ENCODE measurements around the gene TENM3. TPM values are rescaled to one million over a fixed set of nuclear protein-coding genes. Genes with fewer than 3 reads are reported as not detected.

The TENM3 gene
- total RNA-seq, 2 experiments from 2014 or later, result not detected

DNA sequence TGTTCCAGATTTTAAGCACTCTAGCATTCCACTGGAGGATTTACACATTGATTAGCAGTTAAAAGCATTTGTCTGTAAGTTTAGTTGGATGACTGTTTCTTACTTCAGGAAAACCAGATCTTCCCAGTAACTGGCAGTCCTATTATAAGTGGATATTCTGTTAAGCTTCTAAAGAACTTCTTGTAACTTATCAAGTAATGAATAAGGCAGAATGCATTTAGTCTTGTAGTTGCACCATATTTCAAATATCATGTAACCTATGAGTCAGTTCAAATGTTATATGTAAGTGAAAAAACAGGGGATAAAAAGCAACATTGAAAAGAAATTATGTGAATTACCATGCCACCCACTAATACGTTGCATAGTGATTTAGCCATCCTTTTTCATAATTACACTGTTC is 30.2 kb upstream of the TENM3 start:
- H3K4me3 Mint-ChIP-seq, result no peak overlapping the region
- POLR2A ChIA-PET, result no interaction called here
- CTCF ChIA-PET, result no interaction called here
- H3K9me3 Mint-ChIP-seq (ENCODE audit: insufficient read depth), result no peaks in the 10 kb centered on the region
- no peaks in the 10 kb centered on the region for H3K27me3 Mint-ChIP-seq (ENCODE audit: low read depth)
- ATAC-seq, result no peak
- DNase-seq, result no peak
- no peak overlapping the region for H3K27ac Mint-ChIP-seq
- H3K36me3 Mint-ChIP-seq (ENCODE audit: low read depth), result no peaks in the 10 kb centered on the region
- no peaks in the 10 kb centered on the region for H3K4me1 Mint-ChIP-seq (ENCODE audit: low read depth)

GRCh38 chr4:182215148-182215547 is 28.1 kb upstream of the TENM3 start:
- CTCF ChIA-PET, result no interaction called here
- POLR2A ChIA-PET, result no interaction called here

GRCh38 chr4:182216005-182216404 is 27.2 kb upstream of the TENM3 start:
- ATAC-seq (no peak), DNase-seq (no peak)
- Mint-ChIP-seq H3K4me3 (no peak overlapping the region), H3K27ac (no peak overlapping the region), H3K27me3 (ENCODE audit: low read depth) (no peaks in the 10 kb centered on the region), H3K9me3 (ENCODE audit: insufficient read depth) (no peaks in the 10 kb centered on the region), H3K4me1 (ENCODE audit: low read depth) (no peaks in the 10 kb centered on the region), H3K36me3 (ENCODE audit: low read depth) (no peaks in the 10 kb centered on the region)
- CTCF ChIA-PET, result no interaction called here
- POLR2A ChIA-PET, result no interaction called here

More at GRCh38 chr4:182215148-182215547, 28.1 kb upstream of the TENM3 start:
- H3K27me3 Mint-ChIP-seq (ENCODE audit: low read depth), result no peaks in the 10 kb centered on the region
- H3K36me3 Mint-ChIP-seq (ENCODE audit: low read depth), result no peaks in the 10 kb centered on the region
- no peaks in the 10 kb centered on the region for H3K9me3 Mint-ChIP-seq (ENCODE audit: insufficient read depth)
- H3K4me1 Mint-ChIP-seq (ENCODE audit: low read depth), result no peaks in the 10 kb centered on the region
- no peak for DNase-seq
- no peak overlapping the region for H3K27ac Mint-ChIP-seq
- no peak for ATAC-seq
- no peak overlapping the region for H3K4me3 Mint-ChIP-seq

DNA sequence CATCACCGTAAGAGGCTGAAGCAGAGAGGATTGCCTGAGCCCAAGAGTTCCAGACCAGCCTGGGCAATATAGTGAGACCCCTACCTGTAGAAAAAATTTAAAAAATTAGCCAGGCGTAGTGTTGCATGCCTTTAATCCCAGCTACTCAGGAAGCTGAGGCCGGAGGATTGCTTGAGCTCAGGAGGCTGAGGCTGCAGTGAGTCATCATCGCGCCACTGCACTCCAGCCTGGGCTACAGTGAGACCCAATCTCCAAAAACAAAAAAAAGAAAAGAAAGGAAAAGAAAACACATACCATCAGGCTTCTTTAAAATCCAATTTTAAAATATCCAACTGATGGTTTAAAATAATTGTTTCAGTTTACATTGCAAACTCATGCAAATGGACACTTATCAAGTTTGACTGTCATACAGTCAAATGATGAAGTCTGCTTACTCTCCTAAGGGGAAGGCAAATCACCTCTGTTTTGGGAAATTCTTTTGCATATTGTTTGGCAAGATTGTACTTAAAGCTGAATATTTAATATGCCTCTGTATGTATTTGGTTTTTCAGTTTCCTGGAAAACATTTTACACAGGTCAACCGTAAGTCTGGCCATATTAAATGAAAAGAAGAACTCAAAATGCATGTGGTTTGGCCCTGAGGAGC is 23.7 kb upstream of the TENM3 start:
- H3K27me3 Mint-ChIP-seq (ENCODE audit: low read depth), result no peaks in the 10 kb centered on the region
- H3K36me3 Mint-ChIP-seq (ENCODE audit: low read depth), result no peaks in the 10 kb centered on the region
- CTCF ChIA-PET, result no interaction called here
- no peaks in the 10 kb centered on the region for H3K4me1 Mint-ChIP-seq (ENCODE audit: low read depth)
- no peak overlapping the region for H3K4me3 Mint-ChIP-seq
- POLR2A ChIA-PET, result no interaction called here
- no peak overlapping the region for H3K27ac Mint-ChIP-seq
- ATAC-seq (no peak), DNase-seq (no peak)
- no peaks in the 10 kb centered on the region for H3K9me3 Mint-ChIP-seq (ENCODE audit: insufficient read depth)

DNA sequence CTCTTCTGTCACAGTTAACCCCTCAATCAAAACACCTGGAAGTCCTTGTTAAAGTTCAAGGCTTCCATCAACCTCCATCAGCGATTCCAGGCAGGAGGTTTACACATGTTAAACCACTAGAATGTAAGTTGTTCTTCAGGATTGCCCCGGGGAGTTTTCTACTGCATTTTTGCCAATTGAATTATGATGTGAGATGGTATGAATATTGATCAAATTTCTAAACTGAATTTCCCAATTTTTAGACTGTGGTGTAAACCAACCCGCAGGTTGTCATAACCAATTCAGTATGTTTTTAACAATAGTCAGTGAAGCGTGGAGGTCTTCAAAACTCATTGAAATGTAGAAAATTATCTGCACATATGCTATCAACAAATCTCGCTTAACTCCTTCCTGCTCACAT is 21.2 kb upstream of the TENM3 start:
- ChIA-PET POLR2A (no interaction called here), CTCF (no interaction called here)
- ATAC-seq, result no peak
- Mint-ChIP-seq H3K4me3 (no peak overlapping the region), H3K36me3 (ENCODE audit: low read depth) (no peaks in the 10 kb centered on the region), H3K27me3 (ENCODE audit: low read depth) (no peaks in the 10 kb centered on the region), H3K4me1 (ENCODE audit: low read depth) (no peaks in the 10 kb centered on the region), H3K27ac (no peak overlapping the region), H3K9me3 (ENCODE audit: insufficient read depth) (no peaks in the 10 kb centered on the region)
- no peak for DNase-seq

DNA sequence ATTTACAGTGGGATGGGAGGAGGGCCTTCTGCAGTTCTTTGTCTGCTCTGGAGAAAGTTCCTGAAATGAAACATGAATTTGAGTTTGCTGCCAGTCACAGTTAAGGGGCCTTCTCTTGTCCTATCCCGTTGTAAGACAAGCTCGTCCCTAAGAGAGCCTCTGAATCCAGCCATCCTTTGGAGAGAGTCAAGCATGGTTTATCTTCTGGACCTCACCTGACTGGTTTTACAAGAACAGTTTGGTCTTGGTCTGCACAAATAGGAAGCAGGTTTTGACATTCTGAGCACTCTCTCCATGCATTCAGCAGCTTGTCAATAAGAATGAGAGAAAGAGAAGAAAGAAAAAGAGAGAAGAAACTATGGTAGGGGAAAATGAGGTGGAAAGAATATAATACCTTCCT is 20.4 kb upstream of the TENM3 start:
- H3K4me3 Mint-ChIP-seq, result no peak overlapping the region
- DNase-seq, result no peak
- CTCF ChIA-PET, result no interaction called here

GRCh38 chr4:182223708-182224107 is 19.5 kb upstream of the TENM3 start:
- Mint-ChIP-seq H3K27me3 (ENCODE audit: low read depth) (no peaks in the 10 kb centered on the region), H3K4me1 (ENCODE audit: low read depth) (no peaks in the 10 kb centered on the region), H3K4me3 (no peak overlapping the region), H3K36me3 (ENCODE audit: low read depth) (no peaks in the 10 kb centered on the region), H3K27ac (no peak overlapping the region), H3K9me3 (ENCODE audit: insufficient read depth) (no peaks in the 10 kb centered on the region)
- ChIA-PET POLR2A (no interaction called here), CTCF (no interaction called here)
- DNase-seq (no peak), ATAC-seq (no peak)

More for the DNA sequence above, 20.4 kb upstream of the TENM3 start:
- no peaks in the 10 kb centered on the region for H3K36me3 Mint-ChIP-seq (ENCODE audit: low read depth)
- no peak overlapping the region for H3K27ac Mint-ChIP-seq
- no peaks in the 10 kb centered on the region for H3K4me1 Mint-ChIP-seq (ENCODE audit: low read depth)
- no peak for ATAC-seq
- H3K9me3 Mint-ChIP-seq (ENCODE audit: insufficient read depth), result no peaks in the 10 kb centered on the region
- POLR2A ChIA-PET, result no interaction called here
- H3K27me3 Mint-ChIP-seq (ENCODE audit: low read depth), result no peaks in the 10 kb centered on the region

DNA sequence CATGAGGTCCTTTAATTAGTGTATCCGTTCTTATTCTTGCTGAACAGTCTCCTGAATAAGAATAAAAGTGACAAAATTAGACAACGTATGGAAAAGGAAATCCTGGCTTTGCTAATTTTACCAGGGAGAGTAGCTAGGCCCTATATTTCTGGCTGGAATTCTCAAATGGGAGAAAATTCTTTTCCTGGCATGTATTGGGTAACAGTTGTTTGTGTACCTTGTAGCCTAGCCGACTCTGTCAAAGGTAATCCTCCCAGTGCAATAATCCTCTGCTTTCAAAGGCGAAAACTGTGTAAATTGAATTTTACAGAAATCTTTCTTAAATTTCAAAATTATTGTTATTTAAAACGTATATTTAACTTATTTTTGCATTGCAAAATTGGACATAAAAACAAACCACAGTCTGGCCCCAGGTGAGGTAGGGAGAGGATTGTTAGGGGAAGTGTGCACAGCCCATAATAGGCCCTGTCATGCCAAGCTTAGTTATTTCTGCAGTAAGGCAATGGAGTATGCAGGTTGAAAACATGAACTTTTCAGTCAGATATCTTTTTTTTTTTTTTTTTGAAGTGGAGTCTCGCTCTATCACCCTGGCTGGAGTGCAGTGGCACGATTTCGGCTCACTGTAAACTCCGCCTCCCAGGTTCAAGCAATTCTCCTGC is 18.9 kb upstream of the TENM3 start:
- H3K27me3 Mint-ChIP-seq (ENCODE audit: low read depth), result no peaks in the 10 kb centered on the region
- ATAC-seq, result no peak
- H3K4me3 Mint-ChIP-seq, result no peak overlapping the region
- H3K27ac Mint-ChIP-seq, result no peak overlapping the region
- H3K36me3 Mint-ChIP-seq (ENCODE audit: low read depth), result no peaks in the 10 kb centered on the region
- no peak for DNase-seq
- no peaks in the 10 kb centered on the region for H3K4me1 Mint-ChIP-seq (ENCODE audit: low read depth)
- ChIA-PET CTCF (no interaction called here), POLR2A (no interaction called here)
- H3K9me3 Mint-ChIP-seq (ENCODE audit: insufficient read depth), result no peaks in the 10 kb centered on the region

DNA sequence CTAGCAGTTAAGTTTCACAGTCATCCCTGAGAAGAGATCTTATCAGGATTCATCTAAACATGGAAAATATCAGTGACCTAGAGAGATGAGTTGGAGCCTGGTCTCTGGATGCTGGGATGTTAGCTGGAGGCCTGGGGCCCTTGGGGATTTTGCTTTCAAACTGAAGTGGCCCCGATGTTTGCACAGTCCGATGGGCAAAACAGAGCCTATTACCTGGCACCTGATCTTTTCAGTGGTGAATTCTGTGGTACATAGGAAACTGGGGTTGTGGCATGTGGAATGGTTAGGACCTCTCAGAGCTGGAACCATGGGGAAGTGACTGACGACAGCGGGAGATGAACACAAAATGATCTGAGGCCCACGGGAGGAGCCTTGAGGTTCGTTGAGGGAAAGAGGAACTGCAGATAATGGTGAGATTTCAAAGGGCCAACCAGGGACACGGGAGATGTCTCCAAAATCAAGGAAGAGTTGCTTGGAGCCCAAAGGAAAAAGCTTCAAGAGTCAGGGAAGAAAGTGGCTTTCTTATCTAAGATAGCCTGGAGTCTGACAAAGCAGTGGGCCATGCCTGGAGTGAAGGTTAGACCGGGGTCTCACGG is 17.8 kb upstream of the TENM3 start:
- no peak for ATAC-seq
- Mint-ChIP-seq H3K9me3 (ENCODE audit: insufficient read depth) (no peaks in the 10 kb centered on the region), H3K4me3 (no peak overlapping the region), H3K36me3 (ENCODE audit: low read depth) (no peaks in the 10 kb centered on the region), H3K27me3 (ENCODE audit: low read depth) (no peaks in the 10 kb centered on the region), H3K27ac (no peak overlapping the region), H3K4me1 (ENCODE audit: low read depth) (no peaks in the 10 kb centered on the region)
- POLR2A ChIA-PET, result no interaction called here
- CTCF ChIA-PET, result no interaction called here
- DNase-seq, result no peak

DNA sequence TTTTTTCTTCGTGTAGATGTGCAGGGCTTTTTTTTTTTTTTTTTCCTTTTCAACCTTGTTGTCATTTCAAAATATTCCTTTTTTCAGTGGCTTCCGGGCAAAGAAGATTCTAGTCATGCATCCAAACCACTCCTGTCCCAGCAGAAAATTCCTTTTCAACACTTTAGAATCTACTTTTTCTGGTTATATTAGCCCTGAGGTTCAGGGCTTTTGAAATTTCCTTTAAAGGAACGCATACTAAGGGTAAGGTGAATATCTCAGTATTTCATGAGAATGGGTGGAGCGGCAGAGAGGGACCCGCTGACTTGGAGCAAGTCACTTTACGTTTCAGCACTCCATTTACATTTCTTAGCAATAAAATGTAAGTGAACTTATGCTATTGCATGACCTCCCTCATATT is 15.6 kb upstream of the TENM3 start:
- DNase-seq, result no peak
- H3K36me3 Mint-ChIP-seq (ENCODE audit: low read depth), result no peaks in the 10 kb centered on the region
- H3K27ac Mint-ChIP-seq, result no peak overlapping the region
- ChIA-PET CTCF (no interaction called here), POLR2A (no interaction called here)
- no peaks in the 10 kb centered on the region for H3K27me3 Mint-ChIP-seq (ENCODE audit: low read depth)
- no peaks in the 10 kb centered on the region for H3K4me1 Mint-ChIP-seq (ENCODE audit: low read depth)
- H3K4me3 Mint-ChIP-seq, result no peak overlapping the region
- H3K9me3 Mint-ChIP-seq (ENCODE audit: insufficient read depth), result no peaks in the 10 kb centered on the region
- no peak for ATAC-seq

- Mint-ChIP-seq H3K9me3 (ENCODE audit: insufficient read depth) (no peaks in the 10 kb centered on the region), H3K36me3 (ENCODE audit: low read depth) (no peaks in the 10 kb centered on the region), H3K27ac (no peak overlapping the region), H3K27me3 (ENCODE audit: low read depth) (no peaks in the 10 kb centered on the region), H3K4me3 (no peak overlapping the region), H3K4me1 (ENCODE audit: low read depth) (no peaks in the 10 kb centered on the region)
- POLR2A ChIA-PET, result no interaction called here
- ATAC-seq (no peak), DNase-seq (no peak)
- CTCF ChIA-PET, result no interaction called here
Measured at GRCh38 chr4:182228991-182229577, 14.1 kb upstream of the TENM3 start.

GRCh38 chr4:182230256-182230655 is 12.9 kb upstream of the TENM3 start:
- Mint-ChIP-seq H3K4me1 (ENCODE audit: low read depth) (no peaks in the 10 kb centered on the region), H3K36me3 (ENCODE audit: low read depth) (no peaks in the 10 kb centered on the region), H3K27ac (no peak overlapping the region), H3K27me3 (ENCODE audit: low read depth) (no peaks in the 10 kb centered on the region), H3K4me3 (no peak overlapping the region), H3K9me3 (ENCODE audit: insufficient read depth) (no peaks in the 10 kb centered on the region)
- DNase-seq (no peak), ATAC-seq (no peak)
- ChIA-PET POLR2A (no interaction called here), CTCF (no interaction called here)

Measured in activated CD8-positive, alpha-beta T cell treated with anti-CD3 and anti-CD28 coated beads, Interleukin-2, amount 10 ng/mL, durations not matched to agents 7 days and 5 days (primary cell).